Calu3 (cell line): ENCODE results near the gene GFM2. TPM values are rescaled to one million over a fixed set of nuclear protein-coding genes. Genes with fewer than 3 reads are reported as not detected.

Experiments
- Bru-seq: library from RNA; stranded (reverse); fragments of 400-500 nt; gene quantifications from one replicate; lab custom pipeline; 2021; lab: Mats Ljungman, UMichigan
- BruChase-seq, 2 experiments: library from RNA; stranded (reverse); fragments of 400-500 nt; gene quantifications; one replicate each; lab custom pipeline; 2021; lab: Mats Ljungman, UMichigan
- BruUV-seq: library from RNA; stranded (reverse); fragments of 400-500 nt; replicated peaks from 2 replicates; lab custom pipeline; 2021; lab: Mats Ljungman, UMichigan
- CTCF ChIA-PET: fragments of 300-600 bp; sonication (Branson Sonifier 250); formaldehyde crosslinking; loops from one replicate; lab custom pipeline; 2022; ENCODE audit warnings: antibody characterized with exemption; lab: Charles Lee
- DNase-seq: peaks from one replicate; pipeline ENCODE4 v3.0.0; 2022
- H3K27ac Mint-ChIP-seq: one replicate; pipeline ENCODE4 v1.8.0; 2022; ENCODE audit warnings: mixed read lengths; ENCODE audit not compliant: unreplicated experiment
- H3K27me3 Mint-ChIP-seq: one replicate; pipeline ENCODE4 v1.8.0; 2022; ENCODE audit warnings: mixed read lengths; ENCODE audit not compliant: unreplicated experiment
- H3K36me3 Mint-ChIP-seq: one replicate; pipeline ENCODE4 v1.8.0; 2022; ENCODE audit warnings: mild to moderate bottlenecking, moderate library complexity, mixed read lengths; ENCODE audit not compliant: insufficient read depth, unreplicated experiment
- H3K4me1 Mint-ChIP-seq: one replicate; pipeline ENCODE4 v1.8.0; 2022; ENCODE audit warnings: mild to moderate bottlenecking, low read depth, mixed read lengths; ENCODE audit not compliant: unreplicated experiment
- H3K4me3 Mint-ChIP-seq: one replicate; pipeline ENCODE4 v1.8.0; 2022; ENCODE audit warnings: mild to moderate bottlenecking, low read depth, moderate library complexity, mixed read lengths; ENCODE audit not compliant: unreplicated experiment
- H3K9me3 Mint-ChIP-seq: one replicate; pipeline ENCODE4 v1.8.0; 2022; ENCODE audit warnings: low read depth, mixed read lengths; ENCODE audit not compliant: unreplicated experiment
- CTCF ChIP-seq: fragments of 200-600 bp; IDR thresholded peaks from one replicate; pipeline ENCODE4 v1.8.0; 2022; ENCODE audit warnings: antibody characterized with exemption; ENCODE audit not compliant: unreplicated experiment
- intact Hi-C: fragments of 100-400 bp; cut with micrococcal nuclease; formaldehyde crosslinking; loops from one replicate; pipeline ENCODE4 v1.10.0; 2022; ENCODE audit not compliant: unreplicated experiment
- long read RNA-seq: library from polyadenylated mRNA; stranded (forward); transcript quantifications from one replicate; pipeline ENCODE4 v2.0.0, GENCODE V29; 2022
- total RNA-seq: library from RNA; stranded (reverse); gene quantifications from 2 replicates; pipeline ENCODE4 v1.2.3, GENCODE V29; 2022

GFM2 gene, protein sequence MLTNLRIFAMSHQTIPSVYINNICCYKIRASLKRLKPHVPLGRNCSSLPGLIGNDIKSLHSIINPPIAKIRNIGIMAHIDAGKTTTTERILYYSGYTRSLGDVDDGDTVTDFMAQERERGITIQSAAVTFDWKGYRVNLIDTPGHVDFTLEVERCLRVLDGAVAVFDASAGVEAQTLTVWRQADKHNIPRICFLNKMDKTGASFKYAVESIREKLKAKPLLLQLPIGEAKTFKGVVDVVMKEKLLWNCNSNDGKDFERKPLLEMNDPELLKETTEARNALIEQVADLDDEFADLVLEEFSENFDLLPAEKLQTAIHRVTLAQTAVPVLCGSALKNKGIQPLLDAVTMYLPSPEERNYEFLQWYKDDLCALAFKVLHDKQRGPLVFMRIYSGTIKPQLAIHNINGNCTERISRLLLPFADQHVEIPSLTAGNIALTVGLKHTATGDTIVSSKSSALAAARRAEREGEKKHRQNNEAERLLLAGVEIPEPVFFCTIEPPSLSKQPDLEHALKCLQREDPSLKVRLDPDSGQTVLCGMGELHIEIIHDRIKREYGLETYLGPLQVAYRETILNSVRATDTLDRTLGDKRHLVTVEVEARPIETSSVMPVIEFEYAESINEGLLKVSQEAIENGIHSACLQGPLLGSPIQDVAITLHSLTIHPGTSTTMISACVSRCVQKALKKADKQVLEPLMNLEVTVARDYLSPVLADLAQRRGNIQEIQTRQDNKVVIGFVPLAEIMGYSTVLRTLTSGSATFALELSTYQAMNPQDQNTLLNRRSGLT
- total RNA-seq (51.2 and 57.1 TPM in 2 replicates), Bru-seq, nascent RNA (percentile 86 among the genes with signal in this experiment), BruChase-seq, experiment 1, labeled RNA remaining after a 6-hour chase (percentile 80 among the genes with signal in this experiment), BruChase-seq, experiment 2, labeled RNA remaining after a 2-hour chase (percentile 83 among the genes with signal in this experiment)
- long read RNA-seq, transcript GFM2-201 (21 exons, 3,249 nt): major isoform, 37 of 92 reads
- long read RNA-seq, partial matches to known transcripts: 8 of 92 reads
- long read RNA-seq, other reads (novel, unspliced or antisense): 44 of 92 reads

GRCh38 chr5:74766849-74767578 is at the start of gene GFM2, which contains the start of gene NSA2:
GFM2 (minus strand) TSS chr5:74767117; CDS start chr5:74763742, 3,375 bp downstream.
NSA2 (plus strand) TSS chr5:74767249; CDS start chr5:74767361, 112 bp downstream.
- peak within 1 kb of the TSS; percentile 98 for H3K27ac Mint-ChIP-seq
- H3K4me1 Mint-ChIP-seq: peaks cover 19% of the 10 kb centered on the region
- H3K9me3 Mint-ChIP-seq: no peaks in the 10 kb centered on the region
- peak; percentile 94 for DNase-seq
- intact Hi-C loops: loop anchor here (1.0 kb wide), 2 partner anchors 136 to 152 kb away; no protein-coding TSS in a partner anchor
- no peaks in the 10 kb centered on the region for H3K27me3 Mint-ChIP-seq
- CTCF ChIA-PET: interaction anchor here (0.6 to 0.8 kb wide), 2 partner anchors 136 to 462 kb away, joined by 3 read pairs; no protein-coding TSS in a partner anchor
- H3K4me3 Mint-ChIP-seq: peak within 1 kb of the TSS; percentile 99
- BruUV-seq: no TSS peak
- peaks cover 75% of the 10 kb centered on the region for H3K36me3 Mint-ChIP-seq
- TF ChIP-seq CTCF: no peak

DNA sequence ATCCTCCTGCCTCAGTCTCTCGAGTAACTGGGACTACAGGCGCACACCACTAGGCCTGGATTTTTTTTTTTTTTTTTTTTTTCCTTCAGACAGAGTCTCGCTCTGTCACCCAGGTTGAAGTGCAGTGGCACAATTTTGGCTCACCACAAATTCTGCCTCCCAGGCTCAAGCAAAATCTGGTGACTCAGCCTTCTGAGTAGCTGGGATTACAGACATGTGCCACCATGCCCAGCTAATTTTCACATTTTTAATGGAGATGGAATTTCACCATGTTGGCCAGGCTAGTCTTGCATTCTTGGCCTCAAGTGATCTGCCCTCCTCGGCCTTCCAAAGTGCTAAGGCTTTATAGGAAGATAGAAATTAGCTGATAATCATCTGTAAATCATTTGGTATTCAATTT is 44.0 kb upstream of the GFM2 start:
- DNase-seq: no peak
- BruUV-seq: no TSS peak
- intact Hi-C loops: no loop called here
- Mint-ChIP-seq H3K27ac (no peak overlapping the region), H3K9me3 (no peaks in the 10 kb centered on the region), H3K4me1 (no peaks in the 10 kb centered on the region), H3K4me3 (no peak overlapping the region), H3K36me3 (no peaks in the 10 kb centered on the region), H3K27me3 (no peaks in the 10 kb centered on the region)
- CTCF ChIA-PET: no interaction called here
- TF ChIP-seq CTCF: no peak

- H3K4me3 Mint-ChIP-seq: no peak overlapping the region
- no peak for DNase-seq
- H3K27ac Mint-ChIP-seq: no peak overlapping the region
- H3K36me3 Mint-ChIP-seq: no peaks in the 10 kb centered on the region
- no peaks in the 10 kb centered on the region for H3K9me3 Mint-ChIP-seq
- H3K27me3 Mint-ChIP-seq: no peaks in the 10 kb centered on the region
- CTCF ChIA-PET: no interaction called here
- BruUV-seq: no TSS peak
- no peaks in the 10 kb centered on the region for H3K4me1 Mint-ChIP-seq
- intact Hi-C loops: no loop called here
- no peak for TF ChIP-seq CTCF
Observed at GRCh38 chr5:74801941-74802340, 35.0 kb upstream of the GFM2 start.
